Stromal cell of bone marrow (primary cell): ENCODE measurements around the gene TPCN2.

Experiments used
- DNase-seq: peaks from one replicate; pipeline ENCODE4 v3.0.0-alpha.2; 2012; ENCODE audit warnings: low read depth

The TPCN2 gene

GRCh38 chr11:69113226-69113625, 64.5 kb downstream of the TPCN2 start:
- no peak for DNase-seq

DNA sequence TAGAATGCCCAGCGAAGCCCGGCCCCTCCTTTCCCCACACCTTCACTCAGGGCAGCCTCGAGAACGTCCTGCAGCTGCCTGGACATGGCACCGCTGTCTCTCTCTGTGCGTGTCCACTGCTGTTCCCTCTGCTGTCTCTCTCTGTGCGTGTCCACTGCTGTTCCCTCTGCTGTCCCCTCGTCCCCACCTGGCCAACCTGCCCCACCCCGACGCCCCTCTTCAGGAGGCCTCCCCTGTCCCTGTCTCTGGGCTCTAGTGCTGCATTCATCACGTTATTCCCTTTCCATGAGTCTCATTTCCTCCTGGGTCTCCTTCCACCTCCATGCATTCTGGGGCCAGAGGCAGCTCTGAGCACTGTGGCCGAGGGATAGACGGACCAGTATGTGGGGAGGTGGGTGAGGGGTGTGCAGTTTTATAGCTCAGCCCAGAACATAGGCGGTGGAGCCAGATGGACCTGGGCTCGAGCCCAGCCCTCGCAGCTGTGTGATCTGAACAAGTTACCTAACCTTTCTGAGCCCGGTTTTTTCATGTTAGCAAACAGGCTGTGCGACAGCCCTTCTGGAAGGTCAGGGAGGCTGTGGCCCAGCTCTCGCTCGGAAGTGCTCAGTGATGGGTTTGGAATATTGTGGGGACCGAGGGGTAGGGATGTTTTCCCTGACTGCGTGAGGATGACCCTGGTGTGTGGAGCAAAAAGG, 65.1 kb downstream of the TPCN2 start:
- DNase-seq, result no peak

- no peak for DNase-seq
These were observed 65.6 kb downstream of the TPCN2 start for GRCh38 chr11:69114362-69114761.

DNA sequence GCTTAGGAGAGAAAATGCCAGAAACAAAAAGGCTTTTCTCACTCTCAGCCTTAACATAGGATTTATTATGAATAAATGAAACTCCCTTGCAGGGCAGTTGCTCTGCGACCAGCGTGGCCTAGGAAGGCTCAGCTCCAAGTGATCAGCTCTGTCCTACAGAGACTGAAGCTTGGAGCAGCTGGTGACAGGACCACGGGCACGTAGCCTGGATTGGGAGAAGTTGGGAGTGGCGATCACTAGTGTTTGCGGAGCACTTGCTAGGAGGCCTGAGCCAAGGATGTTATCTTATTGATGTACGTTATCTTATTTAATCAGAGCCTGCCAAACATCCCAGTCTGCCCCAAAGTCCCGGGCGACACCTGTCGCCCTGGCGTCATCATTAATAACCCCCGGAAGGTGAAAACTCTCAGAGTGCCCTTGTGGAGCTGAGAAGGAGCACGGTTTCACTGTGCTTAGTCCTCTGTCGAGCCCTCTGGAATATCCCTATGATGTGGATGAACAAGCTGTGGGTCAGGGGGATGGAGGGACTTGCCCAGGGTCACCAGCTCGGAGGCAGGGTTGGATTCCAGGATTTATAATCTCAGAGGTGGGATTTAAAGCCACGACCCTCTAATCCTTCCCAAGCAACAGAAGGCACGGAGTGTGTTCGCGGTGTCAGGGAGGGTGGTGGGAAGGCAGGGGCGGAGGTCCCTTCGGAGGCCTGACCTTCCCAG, 66.2 kb downstream of the TPCN2 start:
- no peak for DNase-seq

- no peak for DNase-seq
These were observed 67.1 kb downstream of the TPCN2 start for GRCh38 chr11:69115586-69116560.

DNA sequence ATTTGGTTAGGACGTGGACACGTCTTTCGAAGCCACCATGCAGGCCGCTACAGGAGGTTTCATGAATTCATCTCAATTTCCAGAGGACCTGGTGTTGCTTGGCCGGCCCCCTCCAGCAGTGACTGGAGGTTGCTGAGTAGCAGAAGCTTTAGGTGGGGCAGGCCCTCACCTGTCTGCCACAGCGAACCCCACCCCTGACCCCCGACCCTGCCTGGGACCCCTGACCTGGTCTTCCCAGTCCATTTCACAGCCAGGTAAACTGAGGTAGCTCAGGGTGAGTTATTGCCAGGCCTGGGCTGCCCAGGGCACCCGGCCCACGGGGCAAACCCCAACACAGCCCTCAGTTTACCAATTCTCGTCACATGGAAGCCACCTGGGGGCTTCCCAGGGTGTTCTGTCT, 67.9 kb downstream of the TPCN2 start:
- DNase-seq, result no peak

DNA sequence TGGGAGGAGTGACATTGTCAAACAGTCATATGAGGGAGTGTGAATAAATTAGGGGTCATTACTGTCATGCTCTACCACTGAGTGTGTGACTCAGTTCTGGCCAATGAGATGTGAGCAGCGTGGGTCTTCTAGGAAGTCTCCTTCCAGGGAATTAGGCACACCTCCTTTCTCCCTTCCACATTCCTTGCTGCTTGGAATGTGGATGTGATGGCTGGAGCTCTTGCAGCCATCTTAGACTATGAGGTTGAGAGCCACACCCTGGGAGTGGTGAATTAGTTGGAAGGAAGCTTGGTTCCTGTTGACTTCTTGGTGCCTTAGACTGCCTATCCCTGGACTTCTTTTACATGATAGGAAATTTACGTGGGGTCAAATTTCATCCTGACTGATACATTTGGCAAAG, 70.5 kb downstream of the TPCN2 start:
- DNase-seq, result no peak

GRCh38 chr11:69120096-69120875, 71.6 kb downstream of the TPCN2 start:
- no peak for DNase-seq

- no peak for DNase-seq
These were observed 72.3 kb downstream of the TPCN2 start for GRCh38 chr11:69121021-69121420.

- DNase-seq, result no peak
These were observed 73.0 kb downstream of the TPCN2 start for GRCh38 chr11:69121621-69122325.

DNA sequence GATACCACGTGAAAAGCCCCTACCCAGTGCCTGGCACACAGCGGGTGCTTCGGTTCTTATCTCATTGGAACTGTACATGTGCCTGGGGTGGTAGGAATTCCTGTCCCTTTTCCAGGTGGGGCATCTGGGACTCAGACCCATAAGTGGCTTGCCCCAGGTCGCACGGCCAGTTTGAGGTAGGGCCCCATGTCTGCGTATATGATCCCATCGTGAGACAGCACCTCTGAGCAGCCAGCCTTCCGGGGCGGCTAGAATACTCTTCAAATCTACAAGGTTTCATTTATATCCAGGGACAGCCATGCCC, 73.5 kb downstream of the TPCN2 start:
- DNase-seq, result no peak

DNA sequence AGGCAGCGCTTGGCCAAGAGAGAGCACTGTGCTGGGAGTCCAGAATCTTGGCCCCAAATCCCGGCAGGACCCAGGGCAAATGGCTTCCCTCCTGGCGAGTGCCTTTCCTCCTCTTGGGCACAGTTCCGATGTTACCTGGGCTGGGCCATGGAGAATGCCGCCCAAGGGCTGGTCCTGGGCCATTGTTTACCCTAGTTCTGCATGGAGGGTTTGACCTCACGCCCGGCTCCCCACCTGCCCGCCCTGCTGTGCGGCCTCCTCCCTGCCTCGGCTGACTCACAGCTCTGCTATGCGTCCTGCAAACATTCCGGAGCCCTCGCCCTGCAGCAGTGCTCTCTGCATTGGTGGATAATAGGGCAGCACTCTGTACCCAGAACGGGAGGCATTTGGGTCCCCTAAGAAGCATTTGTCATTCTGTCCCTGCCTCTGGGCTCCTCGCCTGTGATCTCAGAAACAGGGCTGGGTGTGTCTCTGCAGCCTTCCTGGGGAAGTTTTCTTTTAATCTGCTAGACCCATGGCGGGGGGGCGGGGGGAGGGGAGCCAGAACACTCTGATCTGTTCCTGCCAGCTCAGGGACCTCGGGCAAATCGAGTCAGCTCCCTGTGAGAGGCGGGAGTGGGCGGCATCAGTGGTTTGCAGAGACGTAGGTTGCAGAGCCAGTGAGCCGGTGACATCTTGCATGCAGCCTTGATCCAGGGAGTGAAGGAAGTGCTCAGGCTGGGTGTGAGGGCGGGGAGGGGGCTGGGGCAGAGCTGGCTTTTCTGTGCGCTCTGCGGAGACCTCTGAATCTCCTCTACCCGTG, 74.1 kb downstream of the TPCN2 start:
- no peak for DNase-seq

- DNase-seq, result no peak
These were observed 75.1 kb downstream of the TPCN2 start for GRCh38 chr11:69123593-69124545.

GRCh38 chr11:69125861-69126260, 77.1 kb downstream of the TPCN2 start:
- DNase-seq, result no peak

DNA sequence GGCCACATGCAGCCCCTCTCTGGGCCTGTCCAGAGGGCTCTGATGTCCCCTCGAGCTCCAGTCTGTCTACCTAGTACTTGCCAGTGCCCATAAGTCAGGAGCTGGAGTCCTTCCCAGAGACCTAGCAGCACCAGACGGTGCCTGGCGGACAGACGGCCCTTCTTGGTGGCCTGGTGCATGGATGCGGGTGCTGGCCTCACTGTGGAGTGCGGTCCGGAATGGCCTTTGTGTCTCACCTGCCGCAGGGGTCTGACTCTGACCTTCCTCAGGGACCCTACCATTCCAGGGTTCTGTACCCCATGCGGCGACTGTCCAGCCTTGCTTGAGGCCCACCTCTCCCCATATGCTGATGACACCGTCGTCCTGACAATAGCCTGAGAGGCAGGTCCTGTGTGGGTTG, 77.6 kb downstream of the TPCN2 start:
- no peak for DNase-seq

GRCh38 chr11:69127081-69127850, 78.5 kb downstream of the TPCN2 start:
- no peak for DNase-seq

GRCh38 chr11:69127884-69128283, 79.2 kb downstream of the TPCN2 start:
- DNase-seq, result no peak

GRCh38 chr11:69129053-69129452, 80.3 kb downstream of the TPCN2 start:
- no peak for DNase-seq

DNA sequence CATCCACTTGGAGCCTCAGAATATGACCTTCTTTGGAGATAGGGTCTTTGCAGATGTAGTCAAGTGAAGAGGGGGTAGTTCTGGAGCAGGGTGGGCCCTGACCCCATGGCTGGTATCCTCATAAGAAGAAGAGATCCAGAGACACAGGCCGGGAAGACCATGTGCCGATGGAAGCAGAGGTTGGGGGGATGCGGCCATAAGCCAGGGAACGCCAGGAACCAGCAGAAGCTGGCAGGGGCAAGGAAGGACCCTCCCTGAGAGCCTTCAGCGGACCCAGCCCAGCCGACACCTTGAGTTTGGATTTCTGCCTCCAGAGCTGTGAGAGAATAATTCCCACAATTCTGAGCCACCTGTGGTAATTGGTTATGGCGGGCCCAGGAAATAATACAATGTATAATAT, 80.9 kb downstream of the TPCN2 start:
- no peak for DNase-seq
